HG02678 (cell line): ENCODE results near the gene FAM187B.

ENCODE experiments used
- ATAC-seq: cut with Tn5 transposase; IDR thresholded peaks from one replicate; pipeline ENCODE4 v1.9.1; 2021; ENCODE audit warnings: mild to moderate bottlenecking, moderate library complexity; ENCODE audit not compliant: unreplicated experiment

Gene FAM187B

DNA sequence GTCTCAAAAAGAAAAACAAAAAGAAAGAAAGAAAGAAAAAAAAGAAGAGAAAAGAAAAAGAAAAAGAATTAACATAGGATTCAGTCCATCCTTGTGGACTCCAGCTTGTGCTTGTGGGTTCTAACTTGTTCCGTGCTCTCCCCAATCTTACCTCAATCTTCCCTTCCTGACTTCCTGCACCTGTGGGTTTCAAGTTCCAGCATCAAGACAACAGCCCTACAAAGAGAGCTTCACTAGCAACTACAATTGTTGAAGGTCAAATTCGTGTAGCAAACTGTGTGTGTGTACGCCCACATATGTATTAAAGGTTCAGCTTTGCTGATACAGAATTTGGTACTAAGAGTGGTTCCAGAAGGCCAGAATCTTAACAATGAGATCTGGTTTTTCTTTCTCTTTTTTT, 48.7 kb downstream of the FAM187B start:
- ATAC-seq = no peak

DNA sequence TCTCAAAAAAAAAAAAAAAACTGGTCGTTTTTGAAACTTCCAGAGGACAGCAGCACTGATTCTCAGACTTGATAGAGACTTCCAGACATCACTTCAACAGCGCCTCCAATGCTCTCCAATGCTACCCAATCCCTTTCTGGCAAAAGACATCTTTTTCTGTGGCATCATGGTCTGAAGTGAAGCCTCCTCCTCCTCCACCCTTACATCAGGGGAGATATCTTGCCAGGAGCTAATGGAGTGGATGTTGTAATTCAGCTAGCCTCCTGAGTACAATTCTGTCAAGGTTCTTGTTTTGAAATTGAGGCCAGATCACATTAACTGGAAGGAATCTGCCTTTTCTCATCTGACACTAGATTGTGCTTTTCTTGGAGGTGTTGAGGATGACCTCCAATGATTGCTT, 49.8 kb downstream of the FAM187B start:
- ATAC-seq = no peak

DNA sequence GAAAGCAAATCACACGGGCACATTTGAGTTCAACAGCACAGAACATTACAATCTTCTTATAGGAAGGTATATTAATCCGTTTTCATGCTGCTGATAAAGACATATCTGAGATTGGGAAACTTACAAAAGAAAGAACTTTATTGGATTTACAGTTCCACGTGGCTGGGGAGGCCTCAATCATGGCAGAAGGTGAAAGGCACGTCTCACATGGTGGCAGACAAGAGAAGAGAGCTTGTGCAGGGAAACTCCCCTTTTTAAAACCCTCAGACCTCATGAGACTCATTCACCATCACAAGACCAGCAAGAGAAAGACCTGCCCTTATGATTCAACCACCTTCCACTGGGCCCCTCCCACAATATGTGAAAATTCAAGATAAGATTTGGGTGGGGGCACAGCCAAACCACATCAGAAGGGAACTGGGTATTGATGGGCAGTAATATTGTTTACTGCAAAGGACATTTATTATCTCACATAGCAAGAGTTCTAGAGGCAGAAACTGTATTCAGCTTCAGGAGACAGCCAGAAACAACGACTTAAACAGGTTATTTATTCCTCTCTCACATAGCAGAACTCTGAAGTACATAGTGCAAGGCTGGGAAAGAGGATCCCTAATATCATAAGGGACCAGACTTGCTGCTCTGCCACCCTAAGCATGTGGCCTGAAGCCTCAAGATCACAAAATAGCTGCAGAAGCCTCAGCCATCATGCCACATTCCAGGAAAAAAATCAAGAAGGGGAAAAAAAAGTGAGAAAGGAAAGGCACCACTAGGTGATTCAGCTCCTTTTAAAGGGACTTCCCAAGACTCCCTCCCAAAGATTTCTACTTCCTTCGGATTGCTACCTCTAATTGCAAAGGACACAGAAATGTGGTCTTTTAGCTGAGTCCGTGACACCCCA, 50.9 kb downstream of the FAM187B start:
- ATAC-seq = no peak

DNA sequence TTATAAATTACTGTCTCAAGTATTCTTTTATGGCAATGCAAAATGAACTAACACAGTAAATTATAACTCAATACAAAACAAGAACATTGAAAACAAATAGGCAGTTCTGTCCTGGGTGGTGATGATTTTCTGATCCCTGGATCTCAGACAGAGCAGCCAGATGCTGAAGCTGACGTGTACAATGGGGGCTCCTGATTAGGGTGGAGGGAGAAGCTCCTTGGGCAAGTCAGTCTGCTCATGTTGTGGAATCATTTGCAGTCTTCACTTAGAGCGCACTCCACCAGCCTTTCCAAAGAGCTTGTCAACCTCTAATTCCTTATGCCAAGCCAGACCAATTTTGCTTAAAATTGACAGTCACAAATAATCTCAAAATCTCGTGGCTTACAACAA, 52.4 kb downstream of the FAM187B start:
- ATAC-seq = no peak
